Sigmoid colon (tissue), 4 donors: ENCODE results near the gene SLC7A7.

Experiments
- EP300 ChIP-seq, 4 donors: sonication (generic); formaldehyde crosslinking; IDR thresholded peaks; one replicate each; pipeline ENCODE4 v1.6.1; 2017; ENCODE audit warnings: antibody characterized with exemption in 4 of 4
- POLR2A ChIP-seq, 2 donors: fragments of 450-650 bp; IDR thresholded peaks; one replicate each; pipeline ENCODE4 v1.6.1; 2016; ENCODE audit warnings: antibody characterized with exemption in 2 of 2, mild to moderate bottlenecking in 2 of 2, moderate library complexity in 2 of 2
- POLR2AphosphoS5 ChIP-seq, 4 donors: sonication (generic); formaldehyde crosslinking; IDR thresholded peaks; one replicate each; pipeline ENCODE4 v1.6.1; 2017; ENCODE audit warnings: antibody characterized with exemption in 4 of 4
- TF ChIP-seq, protein P1 (sequence below), 4 experiments: fragments of 450-650 bp in 3 of 4; fragments of 200-600 bp in 1 of 4; IDR thresholded peaks; one replicate each; pipeline ENCODE4 v1.5.1; 2016 to 2019; ENCODE audit warnings: antibody characterized with exemption in 4 of 4, mild to moderate bottlenecking in 3 of 4, moderate library complexity in 2 of 4

DNA sequence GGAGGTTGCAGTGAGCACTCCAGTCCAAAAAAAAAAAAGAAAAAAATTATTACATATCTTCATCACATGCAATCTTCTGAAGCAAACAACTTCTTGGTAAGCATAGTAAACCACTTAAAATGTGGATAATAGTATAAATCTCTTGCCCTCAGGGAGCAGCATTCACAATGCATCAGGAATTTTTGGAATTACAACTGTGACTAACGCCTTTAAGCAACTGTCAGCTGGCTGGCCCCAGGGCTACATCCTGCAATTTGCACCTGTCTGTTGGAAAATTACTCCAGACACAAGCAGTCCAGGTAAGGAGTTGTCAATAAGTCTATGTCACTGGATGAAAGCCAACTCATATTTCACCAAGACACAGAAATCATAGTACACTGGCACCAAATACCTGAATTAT lies 5.5 kb upstream of the SLC7A7 start:
- TF ChIP-seq, protein P1, sequence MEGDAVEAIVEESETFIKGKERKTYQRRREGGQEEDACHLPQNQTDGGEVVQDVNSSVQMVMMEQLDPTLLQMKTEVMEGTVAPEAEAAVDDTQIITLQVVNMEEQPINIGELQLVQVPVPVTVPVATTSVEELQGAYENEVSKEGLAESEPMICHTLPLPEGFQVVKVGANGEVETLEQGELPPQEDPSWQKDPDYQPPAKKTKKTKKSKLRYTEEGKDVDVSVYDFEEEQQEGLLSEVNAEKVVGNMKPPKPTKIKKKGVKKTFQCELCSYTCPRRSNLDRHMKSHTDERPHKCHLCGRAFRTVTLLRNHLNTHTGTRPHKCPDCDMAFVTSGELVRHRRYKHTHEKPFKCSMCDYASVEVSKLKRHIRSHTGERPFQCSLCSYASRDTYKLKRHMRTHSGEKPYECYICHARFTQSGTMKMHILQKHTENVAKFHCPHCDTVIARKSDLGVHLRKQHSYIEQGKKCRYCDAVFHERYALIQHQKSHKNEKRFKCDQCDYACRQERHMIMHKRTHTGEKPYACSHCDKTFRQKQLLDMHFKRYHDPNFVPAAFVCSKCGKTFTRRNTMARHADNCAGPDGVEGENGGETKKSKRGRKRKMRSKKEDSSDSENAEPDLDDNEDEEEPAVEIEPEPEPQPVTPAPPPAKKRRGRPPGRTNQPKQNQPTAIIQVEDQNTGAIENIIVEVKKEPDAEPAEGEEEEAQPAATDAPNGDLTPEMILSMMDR (IDR thresholded peaks at IDR 0.05), result no peak
- TF ChIP-seq POLR2AphosphoS5 (IDR thresholded peaks at IDR 0.05) (no peak), POLR2A (IDR thresholded peaks at IDR 0.05) (no peak), EP300 (IDR thresholded peaks at IDR 0.05) (no peak)
